SK-N-SH treated with all-trans-retinoic acid at 6 μM for 48 hours (cell line): ENCODE results near the gene IL20.

ENCODE experiments used
- ARNTL ChIP-seq: fragments of 450-650 bp; formaldehyde crosslinking; IDR thresholded peaks from 2 replicates; pipeline ENCODE4 v1.5.0; 2020; ENCODE audit warnings: low read depth, mild to moderate bottlenecking, moderate library complexity, borderline replicate concordance
- PPARA ChIP-seq: fragments of 250-450 bp; sonication (Bioruptor Pico); IDR thresholded peaks from 2 replicates; pipeline ENCODE4 v1.5.0; 2020; ENCODE audit warnings: mild to moderate bottlenecking, borderline replicate concordance
- ZFP3 ChIP-seq: fragments of 250-450 bp; sonication (Bioruptor Pico); IDR thresholded peaks from 2 replicates; pipeline ENCODE4 v1.5.0; 2020; ENCODE audit warnings: mild to moderate bottlenecking, moderate library complexity

GRCh38 chr1:206839857-206840256 lies 25.6 kb upstream of the IL20 start:
- TF ChIP-seq PPARA, result no peak
- no peak for TF ChIP-seq ARNTL (CRISPR knock-in tag)
- no peak for TF ChIP-seq ZFP3 (CRISPR knock-in tag)
